GM12878 (cell line): ENCODE measurements around the gene SPTBN1. TPM values are rescaled to one million over a fixed set of nuclear protein-coding genes. Genes with fewer than 3 reads are reported as not detected.

ENCODE experiments used
- ATAC-seq: fragments of 200-7000 bp; cut with Tn5 transposase; 3 replicates; pipeline ENCODE4 v1.9.1; 2020; ENCODE audit warnings: mild to moderate bottlenecking, moderate library complexity
- BruUV-seq: library from RNA; stranded (reverse); fragments of 400-500 nt; replicated peaks from 2 replicates; lab custom pipeline; 2021; lab: Mats Ljungman, UMichigan
- CTCF ChIA-PET: fragments of 300-600 bp; sonication (Branson Sonifier 250); formaldehyde crosslinking; extraction: SDS; loops from one replicate; lab custom pipeline; 2021; ENCODE audit warnings: inconsistent platforms; lab: Yijun Ruan, JAX
- POLR2A ChIA-PET: fragments of 350-600 bp; formaldehyde crosslinking; extraction: SDS; loops from one replicate; lab custom pipeline; 2021; ENCODE audit warnings: inconsistent platforms; lab: Charles Lee
- RAD21 ChIA-PET: fragments of 300-600 bp; sonication (Branson Sonifier 250); formaldehyde crosslinking; loops from one replicate; lab custom pipeline; 2023; ENCODE audit warnings: antibody characterized with exemption; ENCODE audit not compliant: unreplicated experiment; lab: Charles Lee
- SMC1A ChIA-PET: fragments of 300-600 bp; sonication (Branson Sonifier 250); formaldehyde crosslinking; loops from one replicate; lab custom pipeline; 2023; ENCODE audit not compliant: unreplicated experiment, uncharacterized antibody; lab: Charles Lee
- DNase-seq: peaks from one replicate; pipeline ENCODE4 v3.0.0-alpha.2; 2011; ENCODE audit warnings: low read depth, low spot score
- FAIRE-seq: peaks from 3 replicates; lab custom pipeline; 2011; peaks lifted over from hg19 to GRCh38; lab: Jason Lieb, UNC
- H2AFZ ChIP-seq: 2 replicates; pipeline ENCODE4 v1.6.0; 2011; ENCODE audit warnings: low read depth, low read length, control low read depth; ENCODE audit not compliant: control insufficient read depth
- H3K27ac ChIP-seq: 2 replicates; pipeline ENCODE4 v1.5.1; 2011; ENCODE audit warnings: control low read depth; ENCODE audit not compliant: control insufficient read depth, insufficient read depth
- H3K27me3 ChIP-seq, 2 experiments: replicated peaks in 1 of 2; 2 replicates each; pipeline versions ENCODE4 v1.6.0 to v1.6.1; 2011; ENCODE audit warnings: low read length in 1 of 2; ENCODE audit not compliant: control insufficient read depth in 2 of 2, insufficient read depth in 2 of 2
- H3K36me3 ChIP-seq, 2 experiments: 2 replicates each; pipeline ENCODE4 v1.5.1; 2011; ENCODE audit warnings: low read length in 1 of 2; ENCODE audit not compliant: control insufficient read depth in 2 of 2, insufficient read depth in 2 of 2
- H3K4me1 ChIP-seq: 2 replicates; pipeline ENCODE4 v1.6.1; 2011; ENCODE audit warnings: mild to moderate bottlenecking, low read length, moderate library complexity, mixed read lengths; ENCODE audit not compliant: control insufficient read depth, insufficient read depth
- H3K4me2 ChIP-seq: 2 replicates; pipeline ENCODE4 v1.6.0; 2011; ENCODE audit warnings: control low read depth; ENCODE audit not compliant: control insufficient read depth, insufficient read depth
- H3K4me3 ChIP-seq: fragments of 200-600 bp; sonication (generic); 2 replicates; pipeline ENCODE4 v1.5.1; 2016
- H3K79me2 ChIP-seq: 2 replicates; pipeline ENCODE4 v1.6.0; 2011; ENCODE audit warnings: low read length; ENCODE audit not compliant: control insufficient read depth, insufficient read depth
- H3K9ac ChIP-seq: 2 replicates; pipeline ENCODE4 v1.8.0; 2011; ENCODE audit warnings: low read length, control low read depth, mixed read lengths; ENCODE audit not compliant: control insufficient read depth, insufficient read depth
- H3K9me3 ChIP-seq: replicated peaks from 3 replicates; pipeline ENCODE4 v1.5.1; 2011; ENCODE audit warnings: mild to moderate bottlenecking, low read length; ENCODE audit not compliant: control insufficient read depth, insufficient read depth
- H4K20me1 ChIP-seq: 2 replicates; pipeline ENCODE4 v1.6.0; 2011; ENCODE audit not compliant: control insufficient read depth, insufficient read depth
- MEF2B ChIP-seq: fragments of 450-650 bp; IDR thresholded peaks from 2 replicates; pipeline ENCODE4 v1.6.1; 2018; ENCODE audit warnings: mild to moderate bottlenecking, moderate library complexity; ENCODE audit not compliant: partially characterized antibody, poor library complexity, severe bottlenecking
- WGBS: methylation state at CpG from one replicate; pipeline ENCODE4 v1.1.6; 2016; ENCODE audit warnings: low lambda C conversion rate; ENCODE audit not compliant: insufficient replicate concordance, insufficient coverage; ENCODE audit errors: missing lambda C conversion rate; 5-methylcytosine and 5-hydroxymethylcytosine counted together
- in situ Hi-C: fragments of 300-500 bp; cut with MboI; formaldehyde crosslinking; loops from 9 replicates; pipeline ENCODE4 v1.14.3; 2018; ENCODE audit warnings: mixed read lengths
- intact Hi-C: fragments of 100-400 bp; cut with micrococcal nuclease; formaldehyde crosslinking; loops from one replicate; pipeline ENCODE4 v1.14.2; 2022; ENCODE audit not compliant: unreplicated experiment
- polyA plus RNA-seq, 11 experiments: library from polyadenylated mRNA; depleted of rRNA in 4 of 11; unstranded in 6 of 11; stranded (reverse) in 5 of 11; fragments of >200 nt; fragmentation: Nextera tagmentation in 4 of 11; fragmentation: Illumina TruSeq in 1 of 11; extraction: Ambion mirVana in 4 of 11; extraction: Trizol in 1 of 11; gene quantifications; 1 replicate in 1 of 11; 2 replicates in 10 of 11; pipeline versions ENCODE4 v1.2.1 to v1.2.3, GENCODE V29; 2011 to 2016; ENCODE audit warnings: inconsistent platforms in 2 of 11, missing spikeins in 2 of 11, low read depth in 1 of 11
- total RNA-seq, 4 experiments: library from RNA; depleted of rRNA in 3 of 4; stranded (reverse); fragments of >200 nt in 3 of 4; fragmentation: Illumina TruSeq in 1 of 4; extraction: Trizol in 1 of 4; gene quantifications; 2 replicates each; pipeline versions ENCODE4 v1.2.1 to v1.2.3, GENCODE V29; 2013 to 2021
- TF ChIP-seq, protein P1 (sequence below): IDR thresholded peaks from 2 replicates; pipeline ENCODE4 v1.6.1; 2011; ENCODE audit warnings: mild to moderate bottlenecking, low read depth, low read length, moderate library complexity; ENCODE audit not compliant: insufficient replicate concordance

The SPTBN1 gene
- total and polyA plus RNA-seq, 10 of the 15 experiments (the other 5 are each of a cell fraction or from before 2014, with no cell fraction given): 20.6 to 154 (median 76.7) TPM

DNA sequence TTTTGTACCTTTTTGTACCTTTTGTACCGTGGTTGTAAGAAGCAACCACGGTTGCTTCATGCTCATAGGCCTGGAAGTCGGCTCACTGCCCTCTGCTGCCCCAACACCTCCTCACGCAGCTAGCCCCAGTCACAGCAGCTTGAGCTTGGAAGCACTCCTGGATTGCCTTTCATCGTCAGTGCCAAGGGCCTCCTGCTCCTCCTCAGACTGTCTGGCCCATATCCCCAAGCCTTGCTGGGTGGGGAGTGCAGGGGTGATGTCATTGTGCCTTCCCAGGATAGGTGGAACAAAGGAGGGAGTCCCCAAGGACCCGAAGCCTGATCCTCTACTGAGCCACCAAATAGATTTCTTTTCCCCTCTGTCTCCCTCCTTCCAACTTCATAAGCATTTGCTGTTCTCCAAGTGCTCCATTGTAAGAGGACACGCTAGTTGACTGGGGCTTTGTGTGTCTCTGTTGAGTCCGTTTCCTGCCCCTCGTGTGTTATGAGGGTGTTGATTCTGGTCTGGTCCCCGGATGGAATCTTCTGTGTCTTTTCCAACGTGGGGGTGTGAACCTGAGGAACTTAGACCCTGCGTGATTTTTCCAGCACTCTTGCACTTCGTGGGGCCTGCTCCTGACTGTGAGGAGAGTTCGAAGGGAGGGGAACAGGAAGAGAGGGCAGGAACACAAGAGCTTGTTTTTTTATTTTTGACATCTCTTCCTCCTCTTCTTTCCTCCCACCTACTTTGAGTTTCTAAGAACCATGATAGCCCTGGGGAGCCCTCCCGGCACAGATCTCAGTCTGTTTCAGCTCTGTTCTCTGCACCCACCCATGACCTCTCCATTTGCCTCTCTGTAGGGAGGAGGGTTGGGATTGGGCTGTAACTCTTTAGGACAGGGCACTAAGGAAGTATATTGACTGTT is 140.1 kb downstream of the SPTBN1 start:
- Histone ChIP-seq H3K4me3 (peak overlapping the region; percentile 44; the same call in 1 of the 2 replicates), H2AFZ (no peak overlapping the region), H4K20me1 (peaks cover 3% of the 10 kb centered on the region; the same call in 1 of the 2 replicates), H3K27ac (peak overlapping the region; percentile 84), H3K36me3 (peaks cover 19 to 26% of the 10 kb centered on the region in 2 experiments), H3K9me3 (no peaks in the 10 kb centered on the region), H3K27me3 (no peaks in the 10 kb centered on the region), H3K4me1 (peaks cover 55% of the 10 kb centered on the region), H3K4me2 (peak overlapping the region; percentile 84), H3K9ac (peak overlapping the region; percentile 47), H3K79me2 (peaks cover 97% of the 10 kb centered on the region)
- DNase-seq (no peak), ATAC-seq (peak; percentile 9), FAIRE-seq (no peak)
- no peak for TF ChIP-seq MEF2B
- TF ChIP-seq, protein P1, sequence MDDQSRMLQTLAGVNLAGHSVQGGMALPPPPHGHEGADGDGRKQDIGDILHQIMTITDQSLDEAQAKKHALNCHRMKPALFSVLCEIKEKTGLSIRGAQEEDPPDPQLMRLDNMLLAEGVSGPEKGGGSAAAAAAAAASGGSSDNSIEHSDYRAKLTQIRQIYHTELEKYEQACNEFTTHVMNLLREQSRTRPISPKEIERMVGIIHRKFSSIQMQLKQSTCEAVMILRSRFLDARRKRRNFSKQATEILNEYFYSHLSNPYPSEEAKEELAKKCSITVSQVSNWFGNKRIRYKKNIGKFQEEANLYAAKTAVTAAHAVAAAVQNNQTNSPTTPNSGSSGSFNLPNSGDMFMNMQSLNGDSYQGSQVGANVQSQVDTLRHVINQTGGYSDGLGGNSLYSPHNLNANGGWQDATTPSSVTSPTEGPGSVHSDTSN: no peak
- ChIA-PET CTCF (interaction anchor here (1.0 to 5.2 kb wide), 7 partner anchors 8 to 72 kb away, joined by 3 to 27 read pairs (median 3); no protein-coding TSS in a partner anchor), RAD21 (interaction anchor here (0.6 to 4.1 kb wide), 9 partner anchors 11 to 73 kb away, joined by 3 to 14 read pairs (median 3); no protein-coding TSS in a partner anchor), POLR2A (interaction anchor here (0.7 to 3.2 kb wide), 7 partner anchors 10 to 73 kb away, joined by 3 to 16 read pairs (median 3); no protein-coding TSS in a partner anchor), SMC1A (interaction anchor here (0.7 to 8.4 kb wide), 18 partner anchors 8 to 94 kb away, joined by 3 to 54 read pairs (median 5); no protein-coding TSS in a partner anchor)
- in situ Hi-C loops: no loop called here
- intact Hi-C loops: no loop called here
- BruUV-seq: no TSS peak
- 62% methylated on average over 14 of the region's 15 CpGs for WGBS
